HepG2 (cell line): ENCODE results near the gene SEC14L5. TPM values are rescaled to one million over a fixed set of nuclear protein-coding genes. Genes with fewer than 3 reads are reported as not detected.

Experiments used
- CEBPG ChIP-seq: IDR thresholded peaks from 2 replicates; pipeline ENCODE4 v1.6.1; 2016
- DMTF1 ChIP-seq: sonication (generic); formaldehyde crosslinking; IDR thresholded peaks from 2 replicates; pipeline ENCODE4 v1.4.0; 2020; ENCODE audit warnings: mild to moderate bottlenecking, missing genetic modification reagents
- GFI1 ChIP-seq: sonication (generic); formaldehyde crosslinking; IDR thresholded peaks from 2 replicates; pipeline ENCODE4 v1.5.0; 2020; ENCODE audit warnings: missing genetic modification reagents, mild to moderate bottlenecking, borderline replicate concordance
- HMGXB3 ChIP-seq: sonication (generic); formaldehyde crosslinking; IDR thresholded peaks from 2 replicates; pipeline ENCODE4 v1.4.0; 2020; ENCODE audit warnings: missing genetic modification reagents, borderline replicate concordance
- HOXA3 ChIP-seq: sonication (generic); formaldehyde crosslinking; IDR thresholded peaks from 2 replicates; pipeline ENCODE4 v1.5.0; 2020; ENCODE audit warnings: missing genetic modification reagents
- REPIN1 ChIP-seq: sonication (generic); formaldehyde crosslinking; IDR thresholded peaks from 2 replicates; pipeline ENCODE4 v1.8.0; 2022; ENCODE audit warnings: missing genetic modification reagents, low read depth, mild to moderate bottlenecking, borderline replicate concordance
- THYN1 ChIP-seq: sonication (generic); formaldehyde crosslinking; IDR thresholded peaks from 2 replicates; pipeline ENCODE4 v1.8.1; 2023; ENCODE audit warnings: low read depth, mild to moderate bottlenecking, moderate library complexity, missing genetic modification reagents, borderline replicate concordance
- TOE1 ChIP-seq: sonication (generic); formaldehyde crosslinking; IDR thresholded peaks from 2 replicates; pipeline ENCODE4 v1.4.0; 2020; ENCODE audit warnings: mild to moderate bottlenecking, missing genetic modification reagents
- TSC22D2 ChIP-seq: sonication (generic); formaldehyde crosslinking; IDR thresholded peaks from 2 replicates; pipeline ENCODE4 v1.5.1; 2020; ENCODE audit warnings: missing genetic modification reagents, mild to moderate bottlenecking, borderline replicate concordance
- ZNF160 ChIP-seq: sonication (generic); formaldehyde crosslinking; IDR thresholded peaks from 2 replicates; pipeline ENCODE4 v1.8.0; 2022; ENCODE audit warnings: mild to moderate bottlenecking, inconsistent platforms, missing genetic modification reagents
- ZNF609 ChIP-seq: sonication (generic); formaldehyde crosslinking; IDR thresholded peaks from 2 replicates; pipeline ENCODE4 v1.4.0; 2020; ENCODE audit warnings: mild to moderate bottlenecking, missing genetic modification reagents, borderline replicate concordance
- ZNF616 ChIP-seq: sonication (generic); formaldehyde crosslinking; IDR thresholded peaks from 2 replicates; pipeline ENCODE4 v1.5.0; 2020; ENCODE audit warnings: low read depth, mild to moderate bottlenecking, missing genetic modification reagents
- ZNF709 ChIP-seq: sonication (generic); formaldehyde crosslinking; IDR thresholded peaks from 2 replicates; pipeline ENCODE4 v1.5.0; 2020; ENCODE audit warnings: mild to moderate bottlenecking, missing genetic modification reagents
- ZSCAN20 ChIP-seq: sonication (generic); formaldehyde crosslinking; IDR thresholded peaks from 2 replicates; pipeline ENCODE4 v1.4.0; 2020; ENCODE audit warnings: missing genetic modification reagents, mild to moderate bottlenecking, borderline replicate concordance
- ZXDC ChIP-seq: sonication (generic); formaldehyde crosslinking; IDR thresholded peaks from 2 replicates; pipeline ENCODE4 v1.5.0; 2020; ENCODE audit warnings: mild to moderate bottlenecking, missing genetic modification reagents
- polyA plus RNA-seq, 8 experiments: library from polyadenylated mRNA; depleted of rRNA in 3 of 8; stranded (reverse) in 7 of 8; unstranded in 1 of 8; fragments of >200 nt; fragmentation: Illumina TruSeq in 4 of 8; extraction: Trizol in 4 of 8; gene quantifications; 2 replicates each; pipeline versions ENCODE4 v1.2.1 to v1.2.3, GENCODE V29; 2011 to 2016; ENCODE audit warnings: low read depth in 4 of 8, missing spikeins in 1 of 8, mixed read lengths in 1 of 8; ENCODE audit not compliant: insufficient read depth in 1 of 8
- total RNA-seq, 5 experiments: library from RNA; depleted of rRNA; stranded (reverse); fragments of >200 nt; fragmentation: Illumina TruSeq; extraction: Trizol; gene quantifications; 2 replicates each; pipeline ENCODE4 v1.2.3, GENCODE V29; 2016; ENCODE audit warnings: low read depth in 1 of 5

Gene SEC14L5
- total and polyA plus RNA-seq, 2 of the 13 experiments (the other 11 are each of a cell fraction or from before 2014, with no cell fraction given), result 0.40 to 0.42 TPM

GRCh38 chr16:4957420-4957719, 760 bp upstream of the SEC14L5 start (continued):
- TF ChIP-seq ZNF609 (CRISPR knock-in tag) (no peak), ZSCAN20 (CRISPR knock-in tag) (no peak), REPIN1 (CRISPR knock-in tag) (no peak), THYN1 (CRISPR knock-in tag) (no peak), ZNF160 (CRISPR knock-in tag) (peak; percentile 31; the same call in 1 of the 2 replicates), DMTF1 (CRISPR knock-in tag) (no peak), GFI1 (CRISPR knock-in tag) (no peak), TSC22D2 (CRISPR knock-in tag) (no peak), ZXDC (CRISPR knock-in tag) (no peak), ZNF616 (CRISPR knock-in tag) (no peak), CEBPG (CRISPR knock-in tag) (no peak), HMGXB3 (CRISPR knock-in tag) (0 out of 2 replicates have a peak, but pooled peaks have one; percentile 72), TOE1 (no peak), HOXA3 (CRISPR knock-in tag) (no peak), ZNF709 (CRISPR knock-in tag) (0 out of 2 replicates have a peak, but pooled peaks have one; percentile 65)
